NCI-H2196 treated with DMSO at 0.1 percent for 48 hours (cell line): ENCODE data around the gene C19orf67.

Experiments
- DNase-seq: peaks from one replicate; lab custom pipeline; 2025; ENCODE audit not compliant: unreplicated experiment; lab: John Stamatoyannopoulos, UW

Gene C19orf67

DNA sequence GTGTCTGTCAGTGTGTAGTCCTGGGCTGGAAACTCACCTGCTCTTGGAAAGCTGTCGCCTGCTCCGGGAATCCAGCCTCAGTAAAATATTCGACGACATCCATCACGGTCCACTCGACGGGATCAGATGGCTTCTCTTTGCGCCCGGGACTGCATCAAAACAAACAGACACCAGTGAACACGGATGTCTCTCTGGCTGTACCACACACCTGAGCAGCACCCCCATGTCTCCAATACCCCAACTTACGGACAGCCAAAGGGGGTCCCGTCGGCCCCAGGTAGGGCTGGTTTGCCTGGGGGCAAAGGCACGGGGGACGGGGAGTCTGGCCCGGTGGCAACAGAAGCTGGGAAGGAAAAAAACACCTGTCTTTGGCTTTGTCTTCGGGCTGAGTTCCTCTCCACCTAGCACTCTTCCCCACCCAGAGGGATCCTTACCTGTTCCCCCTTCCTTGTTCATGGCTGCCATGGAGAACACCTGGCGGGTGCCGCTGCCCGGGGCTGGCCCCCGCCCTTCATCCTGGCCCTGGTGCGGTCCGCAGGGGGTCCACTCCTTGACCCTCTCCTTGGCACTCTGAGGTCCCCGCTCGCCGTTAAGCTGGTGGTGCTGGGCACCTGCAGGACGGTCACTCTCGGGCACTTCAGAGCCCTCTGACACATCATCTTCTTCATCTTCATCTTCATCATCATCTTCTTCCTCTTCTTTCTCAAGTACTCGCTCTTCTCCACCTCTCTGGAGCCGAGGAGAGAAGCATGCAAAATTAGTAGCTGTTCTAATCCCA, 3.2 kb upstream of the C19orf67 start:
- DNase-seq: no peak

DNA sequence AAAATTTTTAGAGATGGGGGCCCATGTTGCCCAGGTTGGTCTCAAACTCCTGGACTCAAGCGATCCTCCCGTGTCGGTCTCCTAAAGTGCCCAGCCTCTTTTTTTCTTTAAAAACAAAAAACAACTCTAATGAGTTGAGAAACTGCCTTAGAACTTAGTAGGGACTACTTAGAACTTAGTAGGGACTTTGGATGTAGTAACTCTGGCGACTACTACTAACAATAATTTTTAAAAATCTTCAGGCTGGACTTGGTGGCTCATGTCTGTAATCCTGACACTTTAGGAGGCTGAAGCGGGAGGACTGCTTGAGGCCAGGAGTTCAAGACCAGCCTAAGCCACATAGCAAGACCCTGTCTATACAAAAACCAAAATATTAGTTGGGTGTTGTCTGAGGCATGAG, 515 bp upstream of the C19orf67 start:
- DNase-seq: no peak

DNA sequence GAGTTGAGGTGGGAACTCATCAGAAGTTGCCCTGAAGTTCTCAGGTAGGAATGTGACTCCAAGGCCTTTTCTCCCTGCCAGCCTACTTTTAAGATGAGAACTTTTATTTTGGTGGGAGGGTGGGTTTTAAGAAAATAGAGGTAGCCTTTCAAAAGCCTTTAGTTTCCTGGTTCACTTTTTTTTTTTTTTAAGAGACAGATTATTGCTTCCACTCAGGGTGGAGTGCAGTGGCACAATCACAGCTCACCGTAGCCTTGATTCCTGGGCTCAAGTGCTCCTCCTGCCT, 3.0 kb downstream of the C19orf67 start:
- no peak for DNase-seq

DNA sequence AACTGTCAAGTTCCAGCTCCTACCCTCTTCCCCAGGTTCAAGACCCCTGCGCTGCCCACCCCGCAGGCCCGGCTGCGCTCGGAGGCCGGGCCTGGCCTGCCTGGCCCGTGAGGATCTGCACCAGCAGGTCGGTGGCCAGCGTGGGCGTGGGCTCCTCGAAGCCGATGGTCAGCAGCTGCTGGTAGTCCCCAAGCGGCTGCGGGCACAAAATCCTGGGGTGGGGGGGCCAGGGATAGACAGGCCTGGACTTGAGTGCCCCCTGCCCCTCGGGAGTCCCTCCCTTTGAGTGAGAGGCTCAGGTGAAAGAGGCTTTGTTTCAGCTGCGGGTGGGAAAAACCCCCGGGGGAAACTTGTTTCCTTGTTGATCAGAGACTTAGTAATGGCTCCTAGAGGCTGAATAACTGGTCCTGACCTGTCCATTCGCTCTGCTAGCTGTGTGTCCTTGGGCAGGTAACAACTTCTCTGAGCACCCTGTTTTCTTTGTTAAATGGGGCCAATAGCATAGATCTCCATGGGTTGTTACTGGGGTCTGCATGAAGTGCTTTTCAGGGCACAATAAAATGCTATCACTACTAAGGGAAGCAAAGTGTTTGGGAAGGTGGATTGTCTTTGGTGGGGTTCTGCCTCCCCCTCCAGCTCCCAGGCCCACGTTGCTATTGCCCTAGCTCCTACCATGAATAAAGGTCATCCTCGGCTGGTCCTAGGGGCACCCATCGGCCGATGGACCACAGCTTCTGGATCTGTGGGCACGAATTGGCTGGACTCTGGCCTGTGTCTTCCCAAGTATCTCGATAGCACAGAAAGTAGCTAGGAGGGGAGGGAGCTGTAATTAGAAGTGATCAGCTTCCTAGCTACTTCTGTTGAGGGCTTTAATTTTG, 3.5 kb downstream of the C19orf67 start:
- DNase-seq: no peak

DNA sequence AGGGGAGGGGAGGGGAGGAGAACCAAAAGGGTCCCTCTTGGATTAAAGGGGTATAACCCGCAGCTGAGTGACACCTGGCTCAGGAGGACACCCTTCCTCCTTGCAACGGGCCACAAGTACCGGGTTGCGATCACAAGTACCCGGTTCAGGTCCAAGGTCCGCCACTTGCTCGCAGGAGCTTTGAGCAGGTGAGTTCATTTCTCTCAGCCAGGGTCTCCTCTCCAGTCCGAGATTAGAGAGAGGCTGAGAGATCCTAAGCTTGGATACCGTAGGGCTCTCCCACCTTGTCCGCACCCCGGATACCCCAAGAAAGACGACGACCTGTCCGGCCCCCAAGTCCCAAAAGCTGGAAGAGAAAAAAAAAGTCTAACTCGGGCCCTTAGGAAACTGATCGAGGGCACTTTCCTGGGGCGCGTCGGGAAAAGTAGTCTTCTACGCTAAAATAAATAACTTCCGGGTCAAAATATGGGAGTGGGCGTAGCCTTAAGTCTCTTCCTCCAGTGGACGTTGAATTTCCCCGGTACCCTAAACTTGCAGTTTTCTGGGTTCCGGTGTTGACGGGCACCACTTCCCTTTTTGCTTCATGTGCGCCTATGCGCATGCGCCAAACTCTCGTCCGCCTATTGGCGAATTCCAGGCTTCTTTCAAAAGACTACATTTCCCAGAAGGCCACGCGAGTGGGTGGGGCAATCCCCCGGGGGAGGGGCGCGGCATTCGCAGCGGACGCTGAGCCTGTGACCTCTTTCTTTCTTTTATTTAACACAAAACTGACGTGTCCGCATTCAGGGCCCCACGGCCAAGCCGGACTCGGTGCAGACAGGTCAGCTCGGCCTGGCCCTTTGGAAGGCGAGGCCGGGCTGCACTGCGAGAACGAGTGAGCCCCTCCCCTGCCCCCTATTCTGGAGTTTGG, 4.4 kb downstream of the C19orf67 start:
- peak; percentile 97 for DNase-seq

DNA sequence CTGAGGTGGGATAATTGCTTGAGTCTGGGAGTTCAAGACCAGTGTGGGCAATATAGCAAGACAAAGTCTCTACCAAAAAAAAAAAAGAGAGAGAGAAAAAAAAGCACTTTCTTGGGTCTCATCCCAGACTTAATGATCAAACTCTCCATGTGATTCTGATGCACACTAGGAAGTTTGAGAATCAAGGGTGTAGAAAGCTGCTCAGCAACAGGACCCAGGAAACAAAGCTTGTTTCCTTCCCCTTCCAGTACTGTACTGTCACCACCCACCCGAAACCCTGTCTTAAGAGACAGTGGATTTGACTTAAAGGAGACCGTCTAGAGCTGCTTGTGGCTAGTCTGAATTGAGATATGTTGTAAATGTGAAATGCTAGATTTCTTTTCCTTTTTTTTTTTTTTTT, 7.2 kb downstream of the C19orf67 start:
- no peak for DNase-seq

DNA sequence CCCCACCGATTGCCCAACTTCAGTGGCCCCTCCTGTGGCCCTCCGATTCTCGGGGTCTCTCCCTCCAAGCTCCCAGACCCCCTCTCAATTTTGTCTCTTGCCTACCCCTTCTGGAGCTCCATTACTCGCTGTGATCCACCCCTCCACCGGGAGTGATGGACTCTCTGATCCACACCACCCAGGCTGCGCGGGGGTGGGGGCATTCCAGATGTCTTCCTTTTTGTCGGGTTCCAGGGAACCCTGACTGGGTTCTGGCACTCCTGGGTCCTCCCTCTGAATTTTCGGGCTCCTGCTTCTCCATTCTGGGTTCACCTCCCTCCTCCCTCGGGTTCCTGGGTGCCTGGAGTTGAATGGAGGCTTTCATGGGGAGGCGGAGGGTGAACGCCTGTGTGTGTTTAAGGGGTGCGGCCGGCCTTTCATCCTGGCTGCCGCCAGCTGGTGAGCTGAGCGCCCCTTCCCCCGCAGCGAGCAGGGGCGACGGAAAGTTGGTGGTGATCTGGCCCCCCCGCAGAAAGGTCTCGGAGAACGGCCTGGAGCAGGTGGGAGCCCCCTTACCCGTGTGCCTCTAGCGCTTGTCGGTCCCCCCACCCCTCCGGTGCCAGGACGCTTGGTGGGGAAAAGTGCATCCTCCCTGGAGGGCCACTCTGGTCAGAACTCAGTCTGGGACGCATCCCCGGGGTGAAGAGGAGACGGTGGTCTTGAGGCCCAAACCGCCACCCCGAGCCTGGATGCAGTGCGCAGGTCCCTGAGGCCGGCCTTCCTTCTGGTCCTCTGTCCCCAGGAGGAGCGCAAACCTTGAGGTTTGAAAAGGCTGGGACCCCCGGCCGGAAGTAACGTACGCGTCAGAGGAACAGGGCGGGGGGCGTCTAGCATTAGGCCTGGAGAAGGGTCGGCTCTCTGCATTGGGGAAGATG, 11.4 kb downstream of the C19orf67 start:
- DNase-seq: no peak

DNA sequence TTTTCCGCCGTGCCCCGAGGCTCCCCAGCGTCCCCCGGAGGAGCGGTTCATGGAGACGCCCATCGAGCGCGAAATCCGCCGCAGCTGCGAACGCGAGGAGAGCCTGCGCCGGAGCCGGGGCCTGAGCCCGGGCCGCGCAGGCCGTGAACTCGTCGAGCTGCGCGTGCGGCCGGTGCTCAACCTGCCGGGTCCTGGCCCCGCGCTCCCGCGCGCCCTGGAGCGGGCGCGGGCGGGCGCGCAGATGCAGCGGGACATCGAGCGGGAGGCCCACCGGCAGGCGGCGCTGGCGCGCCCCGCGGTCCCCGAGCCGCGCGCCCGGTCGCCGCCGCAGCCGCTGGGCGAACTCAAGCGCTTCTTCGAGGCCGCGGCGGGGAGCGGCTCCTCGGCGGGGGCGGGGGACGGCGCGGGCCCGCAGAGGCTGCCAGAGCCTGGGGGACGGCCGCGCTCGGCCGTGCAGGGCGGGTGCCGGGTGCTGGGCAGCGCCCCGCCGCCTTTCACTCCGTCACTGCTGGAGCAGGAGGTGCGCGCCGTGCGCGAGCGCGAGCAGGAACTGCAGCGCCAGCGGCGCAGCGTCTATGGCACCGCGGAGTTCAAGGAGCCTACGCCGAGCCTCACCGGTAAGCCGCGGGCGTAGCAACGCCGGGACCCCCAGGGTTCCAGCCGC, 12.2 kb downstream of the C19orf67 start:
- DNase-seq: peak; percentile 72

DNA sequence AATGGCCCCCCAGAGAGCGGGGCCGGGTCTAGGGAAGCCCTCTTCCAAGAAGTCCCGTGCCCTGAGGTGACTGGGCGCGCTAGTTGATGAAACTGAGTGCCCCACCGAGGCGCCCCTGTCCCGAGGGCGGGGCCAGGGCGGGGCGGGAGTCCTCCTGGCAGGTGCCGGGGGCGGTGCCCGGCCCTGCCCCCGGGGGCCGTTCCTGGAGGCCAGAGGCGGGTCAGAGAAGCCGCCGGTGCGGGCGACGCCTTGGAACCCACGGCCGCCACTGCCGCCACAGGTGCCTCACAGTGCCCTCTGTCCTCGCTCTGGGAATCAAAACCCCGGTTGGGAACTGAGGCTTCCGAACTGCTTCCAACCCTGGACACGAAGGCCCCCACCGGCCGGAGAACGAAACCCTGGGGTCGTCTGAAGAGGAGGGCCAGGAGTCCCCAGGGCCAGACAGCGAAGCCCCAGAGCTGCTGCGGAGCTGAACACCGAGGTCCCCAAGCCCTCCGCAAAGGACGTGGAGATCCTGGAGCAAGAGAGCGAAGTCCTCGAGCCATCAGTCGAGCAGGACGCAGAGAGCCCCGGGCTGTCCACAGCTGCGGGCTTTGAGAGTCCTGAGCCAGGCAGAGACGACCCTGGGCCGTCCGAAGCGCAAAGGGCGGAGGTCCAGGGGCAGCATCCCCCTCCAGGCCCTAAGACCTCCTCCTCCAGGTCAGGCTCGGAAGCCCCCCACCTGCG, 12.9 kb downstream of the C19orf67 start, which contains the start of gene MISP3:
Gene MISP3 (plus strand): TSS at position 252 of the 726 bp plus-strand sequence. CDS start 524 bp downstream, outside the sequence.
- DNase-seq: peak; percentile 83

DNA sequence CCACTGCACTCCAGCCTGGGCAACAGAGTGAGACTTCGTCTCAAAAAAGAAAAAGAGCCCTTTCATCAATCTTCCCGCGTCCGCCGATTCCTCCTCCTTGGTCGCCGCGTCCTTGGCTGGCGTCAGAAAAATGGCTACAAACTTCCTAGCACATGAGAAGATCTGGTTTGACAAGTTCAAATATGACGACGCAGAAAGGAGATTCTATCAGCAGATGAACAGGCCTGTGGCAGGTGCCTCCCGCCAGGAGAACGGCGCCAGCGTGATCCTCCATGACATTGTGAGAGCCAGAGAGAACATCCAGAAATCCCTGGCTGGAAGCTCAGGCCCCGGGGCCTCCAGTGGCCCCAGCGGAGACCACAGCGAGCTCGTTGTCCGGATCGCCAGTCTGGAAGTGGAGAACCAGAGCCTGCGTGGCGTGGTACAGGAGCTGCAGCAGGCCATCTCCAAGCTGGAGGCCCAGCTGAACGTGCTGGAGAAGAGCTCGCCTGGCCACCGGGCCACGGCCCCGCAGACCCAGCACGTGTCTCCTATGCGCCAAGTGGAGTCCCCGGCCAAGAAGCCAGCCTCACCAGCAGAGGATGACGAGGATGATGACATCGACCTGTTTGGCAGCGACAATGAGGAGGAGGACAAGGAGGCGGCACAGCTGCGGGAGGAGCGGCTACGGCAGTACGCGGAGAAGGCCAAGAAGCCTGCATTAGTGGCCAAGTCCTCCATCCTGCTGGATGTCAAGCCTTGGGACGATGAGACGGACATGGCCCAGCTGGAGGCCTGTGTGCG, 15.1 kb downstream of the C19orf67 start:
- no peak for DNase-seq

DNA sequence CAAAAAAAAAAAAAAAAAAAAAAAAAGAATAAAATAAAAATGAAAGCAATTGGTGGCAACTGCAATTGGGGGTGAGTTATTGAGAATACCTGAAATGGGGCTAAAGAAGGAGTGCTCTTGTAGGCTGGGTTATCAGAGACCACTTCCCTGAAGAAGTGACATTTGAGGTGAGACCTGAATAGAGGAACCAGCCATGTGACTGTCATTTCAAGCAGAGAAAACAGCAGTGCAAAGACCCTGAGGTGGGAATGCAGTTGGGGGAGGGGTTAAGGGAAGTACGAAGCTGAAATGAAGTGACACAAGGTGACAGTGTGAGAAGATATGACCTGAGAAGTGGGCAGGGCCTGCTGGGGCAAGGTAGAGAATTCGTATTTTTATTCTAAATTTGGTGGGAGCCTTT, 19.4 kb downstream of the C19orf67 start:
- DNase-seq: no peak

DNA sequence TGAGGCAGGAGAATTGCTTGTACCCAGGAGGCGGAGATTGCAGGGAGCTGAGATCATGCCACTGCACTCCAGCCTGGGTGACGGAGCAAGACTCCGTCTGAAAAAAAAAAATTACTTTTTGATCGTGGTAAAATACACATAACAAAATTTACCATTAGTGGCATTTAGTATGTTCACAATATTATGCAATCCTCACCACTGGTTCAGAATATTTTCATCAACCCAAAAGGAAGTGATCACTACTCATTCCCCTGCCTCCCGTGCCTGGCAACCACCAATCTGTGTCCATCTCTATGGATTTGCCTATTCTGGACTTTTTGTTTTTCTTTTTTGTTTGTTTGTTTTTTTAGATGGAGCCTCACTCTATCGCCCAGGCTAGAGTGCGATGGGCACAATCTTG, 22.5 kb downstream of the C19orf67 start:
- DNase-seq: no peak

DNA sequence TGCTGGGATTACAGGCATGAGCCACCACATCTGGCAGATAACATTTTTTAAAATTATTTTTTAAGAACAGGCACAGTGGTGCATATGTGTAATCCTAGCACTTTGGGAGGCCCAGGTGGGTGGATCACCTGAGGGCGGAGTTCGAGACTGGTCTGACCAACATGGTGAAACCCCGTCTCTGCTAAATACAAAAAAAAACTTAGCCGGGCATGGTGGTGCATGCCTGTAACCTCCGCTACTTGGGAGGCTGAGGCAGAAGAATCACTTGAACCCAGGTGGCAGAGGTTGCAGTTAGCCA, 23.1 kb downstream of the C19orf67 start:
- DNase-seq: no peak

DNA sequence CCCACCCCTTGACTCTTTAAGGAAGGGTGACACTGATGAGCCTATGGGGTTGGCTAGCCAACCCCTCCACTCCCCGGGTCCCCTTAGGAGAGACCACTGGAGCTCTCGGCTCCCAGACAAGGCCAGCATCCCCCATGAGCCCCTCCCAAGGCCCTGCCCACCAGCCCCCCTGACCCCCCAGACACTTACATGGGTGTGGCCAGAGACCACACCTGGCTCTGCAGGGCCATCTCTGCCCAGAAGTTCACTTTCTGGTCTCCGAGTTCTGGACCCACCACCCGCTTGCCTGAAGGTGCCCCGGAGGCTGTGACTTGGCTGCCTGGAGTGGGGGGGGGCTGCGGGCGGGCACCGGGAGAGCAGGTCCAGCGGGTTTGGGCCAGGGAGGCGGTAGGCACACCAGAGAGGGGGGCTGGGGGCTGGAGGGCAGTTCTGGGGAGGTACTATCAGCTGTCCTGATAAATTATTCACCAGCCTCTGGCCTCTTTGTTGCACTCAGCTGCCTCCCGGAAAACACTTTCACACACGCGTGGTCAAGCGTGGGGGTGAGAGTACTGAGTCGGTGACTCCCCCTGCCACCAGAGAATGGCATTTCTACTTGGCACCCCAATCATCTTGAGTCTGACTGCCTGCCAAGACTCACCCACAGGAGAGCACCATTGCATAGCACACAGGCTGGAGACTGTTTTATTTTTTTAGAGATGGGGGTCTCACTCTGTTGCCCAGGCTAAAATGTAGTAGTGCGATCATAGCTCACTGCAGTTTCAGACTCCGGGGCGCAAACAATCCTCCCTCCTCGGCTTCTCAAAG, 23.6 kb downstream of the C19orf67 start, which contains the start of gene PALM3:
Gene PALM3 (minus strand): TSS at position 326 of the 807 bp plus-strand sequence. CDS start 96 bp downstream, at position 230.
- DNase-seq: no peak

DNA sequence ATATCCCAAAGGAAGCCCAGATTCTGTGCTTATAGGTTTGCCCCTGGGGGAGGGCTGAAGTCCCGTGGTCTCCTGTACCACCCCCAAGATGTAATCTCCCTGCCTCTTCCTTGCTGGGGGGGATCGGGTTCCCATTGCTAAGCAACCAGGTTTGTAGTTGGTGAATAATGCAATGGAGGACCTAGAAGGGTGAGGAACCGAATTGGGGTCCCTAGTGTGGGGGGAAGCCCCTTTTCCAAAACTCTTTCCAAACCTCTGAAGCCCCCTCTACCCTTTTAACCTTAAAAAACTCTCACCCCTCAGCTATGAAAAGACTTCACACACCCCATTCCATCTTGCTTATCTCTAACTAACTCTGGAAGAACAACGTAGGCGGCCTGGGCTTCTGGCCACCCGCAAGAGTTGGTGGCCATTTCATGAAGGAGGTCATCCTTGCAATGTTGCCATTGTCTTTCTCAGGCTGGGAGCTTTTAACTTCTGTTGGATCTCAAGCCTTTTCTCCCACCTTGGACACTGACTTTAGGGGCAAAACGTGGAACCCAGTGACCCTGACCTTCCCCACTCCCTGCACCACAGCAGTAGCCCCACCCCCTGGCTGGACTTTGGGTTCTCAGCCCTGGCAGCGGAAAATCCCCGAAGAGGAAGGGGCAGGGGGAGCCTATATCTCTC, 24.4 kb downstream of the C19orf67 start:
- DNase-seq: no peak

DNA sequence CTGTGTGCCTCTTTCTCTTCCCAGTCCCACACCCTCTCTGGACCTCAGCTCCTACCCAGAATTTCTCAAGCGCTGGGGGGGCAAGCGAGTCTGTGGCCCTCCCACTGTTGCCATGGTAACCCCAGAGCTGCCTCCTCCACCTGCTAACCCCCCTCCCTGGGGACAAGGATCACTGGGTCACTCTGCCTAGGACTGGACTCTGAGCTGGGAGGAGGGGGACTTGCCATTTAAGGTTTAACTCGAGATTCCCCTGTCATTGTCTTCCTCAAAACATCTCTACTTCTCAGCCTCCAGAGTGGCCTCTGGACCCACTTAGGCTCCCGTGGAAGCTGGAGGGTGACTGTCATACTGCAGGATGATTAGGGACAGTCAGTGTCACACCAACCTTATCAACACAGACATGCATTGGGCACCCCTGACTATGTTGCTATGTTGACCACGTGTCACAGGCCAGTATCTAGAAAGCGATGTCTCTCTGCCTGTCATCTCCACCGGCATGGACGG, 25.9 kb downstream of the C19orf67 start:
- no peak for DNase-seq

DNA sequence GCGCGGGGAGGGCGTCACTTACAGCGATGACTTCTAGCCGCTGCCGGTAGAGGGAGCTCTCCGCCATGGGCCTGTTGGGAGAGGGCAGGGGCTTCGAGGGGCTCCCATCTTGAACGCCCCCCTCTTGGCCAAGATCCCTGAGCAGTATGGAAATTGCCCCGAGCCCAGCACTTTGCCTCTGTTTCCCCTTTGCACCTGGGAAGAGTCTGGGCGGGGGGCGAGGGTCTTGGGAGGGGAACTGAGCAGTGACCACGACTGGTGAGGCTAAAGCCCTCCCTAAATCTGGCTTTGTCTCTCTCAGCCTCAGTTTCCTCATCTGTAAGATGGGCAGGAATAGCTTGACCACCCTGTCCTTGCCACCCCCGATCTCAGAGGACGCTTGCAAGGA, 26.5 kb downstream of the C19orf67 start:
- no peak for DNase-seq
